HEK293 (cell line): ENCODE results near the gene MTUS2.

Experiments used
- CTCF ChIA-PET: fragments of 350-600 bp; formaldehyde crosslinking; extraction: SDS; loops from one replicate; lab custom pipeline; 2021; ENCODE audit warnings: antibody characterized with exemption; lab: Yijun Ruan, JAX
- POLR2A ChIA-PET: fragments of 300-600 bp; formaldehyde crosslinking; extraction: SDS; loops from one replicate; lab custom pipeline; 2020; ENCODE audit warnings: antibody characterized with exemption, inconsistent platforms; lab: Yijun Ruan, JAX
- H3K27ac ChIP-seq: fragments of 200-500 bp; sonication (Bioruptor generic); 2 replicates; pipeline ENCODE4 v1.5.1; 2014; ENCODE audit warnings: low read depth, low read length, control low read depth, inconsistent platforms; ENCODE audit errors: extremely low read depth
- H3K36me3 ChIP-seq, 2 experiments: fragments of 200-500 bp in 1 of 2; sonication (Bioruptor generic) in 1 of 2; 1 replicate in 1 of 2; 2 replicates in 1 of 2; pipeline ENCODE4 v1.5.1; 2014 to 2017; ENCODE audit warnings: inconsistent platforms in 2 of 2, low read length in 2 of 2; ENCODE audit not compliant: control insufficient read depth in 2 of 2, insufficient read depth in 1 of 2
- H3K4me1 ChIP-seq: fragments of 200-500 bp; sonication (Bioruptor generic); 2 replicates; pipeline ENCODE4 v1.5.1; 2014; ENCODE audit warnings: mild to moderate bottlenecking, low read length, inconsistent platforms; ENCODE audit not compliant: control insufficient read depth, insufficient read depth
- H3K4me3 ChIP-seq: 2 replicates; pipeline ENCODE4 v1.5.1; 2011; ENCODE audit warnings: low read depth, mild to moderate bottlenecking, control low read depth, low read length, moderate library complexity
- H3K9me3 ChIP-seq: fragments of 200-500 bp; sonication (Bioruptor generic); 2 replicates; pipeline ENCODE4 v1.5.1; 2014; ENCODE audit warnings: low read depth, low read length, inconsistent platforms; ENCODE audit not compliant: control insufficient read depth, insufficient read depth
- BCL6B ChIP-seq: fragments of 450-650 bp; formaldehyde crosslinking; IDR thresholded peaks from 2 replicates; pipeline ENCODE4 v1.5.1; 2017; ENCODE audit warnings: missing biosample characterization, missing genetic modification characterization
- EGR2 ChIP-seq: fragments of 450-650 bp; formaldehyde crosslinking; IDR thresholded peaks from 2 replicates; pipeline ENCODE4 v1.5.1; 2016; ENCODE audit warnings: low read depth, missing biosample characterization, missing genetic modification characterization
- GLI4 ChIP-seq: fragments of 450-650 bp; formaldehyde crosslinking; IDR thresholded peaks from 2 replicates; pipeline ENCODE4 v1.5.1; 2016; ENCODE audit warnings: missing biosample characterization, missing genetic modification characterization
- GLIS2 ChIP-seq: fragments of 450-650 bp; formaldehyde crosslinking; IDR thresholded peaks from 2 replicates; pipeline ENCODE4 v1.5.1; 2016; ENCODE audit warnings: missing biosample characterization, missing genetic modification characterization
- INSM2 ChIP-seq: fragments of 450-650 bp; formaldehyde crosslinking; IDR thresholded peaks from 2 replicates; pipeline ENCODE4 v1.5.1; 2016; ENCODE audit warnings: missing biosample characterization, missing genetic modification characterization
- MEIS1 ChIP-seq: sonication (generic); formaldehyde crosslinking; IDR thresholded peaks from 2 replicates; pipeline ENCODE4 v1.8.1; 2022; ENCODE audit warnings: missing genetic modification reagents, mild to moderate bottlenecking, borderline replicate concordance
- MZF1 ChIP-seq: fragments of 450-650 bp; formaldehyde crosslinking; IDR thresholded peaks from 2 replicates; pipeline ENCODE4 v1.5.1; 2017; ENCODE audit warnings: missing biosample characterization, missing genetic modification characterization, borderline replicate concordance
- OSR2 ChIP-seq: fragments of 450-650 bp; formaldehyde crosslinking; IDR thresholded peaks from 2 replicates; pipeline ENCODE4 v1.5.1; 2016; ENCODE audit warnings: missing biosample characterization, missing genetic modification characterization
- SETDB1 ChIP-seq: IDR thresholded peaks from one replicate; pipeline ENCODE4 v1.6.1; 2017; ENCODE audit warnings: mild to moderate bottlenecking, low read length, moderate library complexity, mixed read lengths; ENCODE audit not compliant: insufficient read length
- TRIM28 ChIP-seq: IDR thresholded peaks from 2 replicates; pipeline ENCODE4 v1.6.1; 2011; ENCODE audit warnings: low read length, control low read depth, borderline replicate concordance
- YY1 ChIP-seq: fragments of 450-650 bp; formaldehyde crosslinking; IDR thresholded peaks from 2 replicates; pipeline ENCODE4 v1.5.1; 2018; ENCODE audit warnings: missing biosample characterization, missing genetic modification characterization
- ZBTB20 ChIP-seq: fragments of 450-650 bp; formaldehyde crosslinking; IDR thresholded peaks from 2 replicates; pipeline ENCODE4 v1.5.1; 2016; ENCODE audit warnings: missing biosample characterization, missing genetic modification characterization
- ZBTB44 ChIP-seq: fragments of 450-650 bp; IDR thresholded peaks from 2 replicates; pipeline ENCODE4 v1.5.1; 2018; ENCODE audit warnings: missing biosample characterization, mild to moderate bottlenecking, missing genetic modification characterization
- ZBTB6 ChIP-seq: fragments of 450-650 bp; formaldehyde crosslinking; IDR thresholded peaks from 2 replicates; pipeline ENCODE4 v1.5.1; 2017; ENCODE audit warnings: missing biosample characterization, missing genetic modification characterization
- ZFP37 ChIP-seq: fragments of 450-650 bp; formaldehyde crosslinking; IDR thresholded peaks from 2 replicates; pipeline ENCODE4 v1.5.1; 2016; ENCODE audit warnings: missing biosample characterization, missing genetic modification characterization
- ZFP41 ChIP-seq: fragments of 450-650 bp; formaldehyde crosslinking; IDR thresholded peaks from 2 replicates; pipeline ENCODE4 v1.5.1; 2016; ENCODE audit warnings: missing biosample characterization, missing genetic modification characterization, borderline replicate concordance
- ZNF138 ChIP-seq: fragments of 450-650 bp; formaldehyde crosslinking; IDR thresholded peaks from 2 replicates; pipeline ENCODE4 v1.5.1; 2016; ENCODE audit warnings: missing biosample characterization, missing genetic modification characterization, borderline replicate concordance
- ZNF211 ChIP-seq: fragments of 450-650 bp; formaldehyde crosslinking; IDR thresholded peaks from 2 replicates; pipeline ENCODE4 v1.5.1; 2016; ENCODE audit warnings: low read depth, missing biosample characterization, missing genetic modification characterization
- ZNF239 ChIP-seq: fragments of 450-650 bp; formaldehyde crosslinking; IDR thresholded peaks from 2 replicates; pipeline ENCODE4 v1.5.1; 2016; ENCODE audit warnings: missing biosample characterization, missing genetic modification characterization
- ZNF433 ChIP-seq: fragments of 450-650 bp; formaldehyde crosslinking; IDR thresholded peaks from 2 replicates; pipeline ENCODE4 v1.5.1; 2016; ENCODE audit warnings: missing biosample characterization, missing genetic modification characterization, low read depth
- ZNF529 ChIP-seq: fragments of 450-650 bp; formaldehyde crosslinking; IDR thresholded peaks from 2 replicates; pipeline ENCODE4 v1.5.1; 2017; ENCODE audit warnings: missing genetic modification characterization, missing biosample characterization; ENCODE audit not compliant: insufficient replicate concordance
- ZNF549 ChIP-seq: fragments of 450-650 bp; IDR thresholded peaks from 2 replicates; pipeline ENCODE4 v1.5.1; 2018; ENCODE audit warnings: missing biosample characterization, missing genetic modification characterization, mild to moderate bottlenecking, inconsistent platforms, moderate library complexity
- ZNF560 ChIP-seq: fragments of 450-650 bp; formaldehyde crosslinking; IDR thresholded peaks from 2 replicates; pipeline ENCODE4 v1.5.1; 2017; ENCODE audit warnings: missing biosample characterization, missing genetic modification characterization, borderline replicate concordance
- ZNF571 ChIP-seq: fragments of 450-650 bp; formaldehyde crosslinking; IDR thresholded peaks from 2 replicates; pipeline ENCODE4 v1.5.0; 2017; ENCODE audit warnings: missing biosample characterization, missing genetic modification characterization
- ZNF585B ChIP-seq: fragments of 450-650 bp; formaldehyde crosslinking; IDR thresholded peaks from 2 replicates; pipeline ENCODE4 v1.5.1; 2016; ENCODE audit warnings: missing biosample characterization, missing genetic modification characterization
- ZNF600 ChIP-seq: fragments of 450-650 bp; formaldehyde crosslinking; IDR thresholded peaks from 2 replicates; pipeline ENCODE4 v1.5.1; 2016; ENCODE audit warnings: missing biosample characterization, missing genetic modification characterization
- ZNF629 ChIP-seq: fragments of 450-650 bp; formaldehyde crosslinking; IDR thresholded peaks from 2 replicates; pipeline ENCODE4 v1.5.1; 2017; ENCODE audit warnings: missing biosample characterization, missing genetic modification characterization
- ZSCAN4 ChIP-seq: fragments of 450-650 bp; formaldehyde crosslinking; IDR thresholded peaks from 2 replicates; pipeline ENCODE4 v1.5.1; 2017; ENCODE audit warnings: missing biosample characterization, missing genetic modification characterization

MTUS2 gene

GRCh38 chr13:28867564-28867963 is 47.4 kb downstream of the MTUS2 start:
- TF ChIP-seq ZBTB20 (tag by site-specific recombination): no peak
- TF ChIP-seq ZNF629 (tag by site-specific recombination): no peak
- no peak for TF ChIP-seq ZFP41 (tag by site-specific recombination)
- TF ChIP-seq EGR2 (tag by site-specific recombination): no peak
- no peak for TF ChIP-seq ZSCAN4 (tag by site-specific recombination)
- no peak for TF ChIP-seq ZNF571
- no peak for TF ChIP-seq MZF1
- no peak for TF ChIP-seq ZBTB44 (tag by site-specific recombination)
- no peak for TF ChIP-seq GLIS2 (tag by site-specific recombination)
- TF ChIP-seq BCL6B (tag by site-specific recombination): no peak
- no peak for TF ChIP-seq ZNF600 (tag by site-specific recombination)
- no peak for TF ChIP-seq ZBTB6
- TF ChIP-seq ZNF211 (tag by site-specific recombination): no peak
- no peak for TF ChIP-seq GLI4 (tag by site-specific recombination)
- TF ChIP-seq OSR2 (tag by site-specific recombination): no peak
- TF ChIP-seq ZNF138 (tag by site-specific recombination): no peak
- TF ChIP-seq INSM2 (tag by site-specific recombination): no peak
- TF ChIP-seq ZNF560: no peak
- TF ChIP-seq ZNF433 (tag by site-specific recombination): no peak
- ChIA-PET POLR2A (no interaction called here), CTCF (no interaction called here)
- Histone ChIP-seq H3K27ac (no peak overlapping the region), H3K4me1 (no peaks in the 10 kb centered on the region), H3K36me3 (no peaks in the 10 kb centered on the region), H3K9me3 (no peaks in the 10 kb centered on the region), H3K4me3 (no peak overlapping the region)

GRCh38 chr13:28872427-28873176 is 52.5 kb downstream of the MTUS2 start:
- Histone ChIP-seq H3K36me3 (no peaks in the 10 kb centered on the region), H3K4me3 (no peak overlapping the region), H3K9me3 (no peaks in the 10 kb centered on the region), H3K27ac (no peak overlapping the region), H3K4me1 (no peaks in the 10 kb centered on the region)
- POLR2A ChIA-PET: no interaction called here
- CTCF ChIA-PET: no interaction called here
- TF ChIP-seq ZNF549 (tag by site-specific recombination): no peak
- no peak for TF ChIP-seq ZNF571
- no peak for TF ChIP-seq MEIS1 (CRISPR knock-in tag)
- TF ChIP-seq ZFP37: no peak
- TF ChIP-seq ZNF239: no peak
- TF ChIP-seq SETDB1: peak; percentile 31
- TF ChIP-seq ZNF585B (tag by site-specific recombination): no peak
- TF ChIP-seq ZNF529 (tag by site-specific recombination): no peak
- no peak for TF ChIP-seq YY1 (tag by site-specific recombination)
- peak; percentile 39; the same call in 1 of the 2 replicates for TF ChIP-seq TRIM28
- TF ChIP-seq, all 188 proteins: peak for 2
